DND-41 (cell line): ENCODE data around the gene NBPF6.
"Not testable (repeated sequence)": the region's sequence is repeated elsewhere in the genome, so short reads cannot be mapped to it uniquely, and the experiment has no call there.

Experiments
- EZH2 ChIP-seq: IDR thresholded peaks from 3 replicates; pipeline ENCODE4 v1.6.1; 2012; ENCODE audit warnings: borderline replicate concordance, low read depth, mild to moderate bottlenecking, moderate library complexity, low read length, inconsistent platforms; ENCODE audit not compliant: severe bottlenecking
- TF ChIP-seq, protein P1 (sequence below): IDR thresholded peaks from 2 replicates; pipeline ENCODE4 v1.5.1; 2012; ENCODE audit warnings: borderline replicate concordance, low read length, moderate library complexity, mild to moderate bottlenecking; ENCODE audit not compliant: poor library complexity, severe bottlenecking; ENCODE audit errors: extremely low read depth

DNA sequence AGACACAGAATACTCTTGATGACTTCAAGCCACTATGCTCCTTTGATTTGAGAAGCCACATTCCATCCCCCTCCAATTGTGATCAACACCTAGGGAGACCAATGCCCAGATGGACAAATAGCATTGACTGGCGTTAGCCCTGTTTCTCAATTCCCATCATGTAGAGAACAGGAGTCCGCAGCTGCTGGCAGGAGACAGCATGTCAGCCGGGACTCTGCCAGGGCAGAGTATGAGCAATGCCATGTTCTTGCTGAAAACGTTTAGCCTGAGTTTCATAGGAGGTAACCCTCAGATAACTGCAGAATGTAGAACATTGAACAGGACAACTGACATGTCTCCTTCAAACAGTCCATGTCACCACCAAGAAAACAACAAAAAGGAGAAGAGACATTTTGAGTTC is 20.6 kb downstream of the NBPF6 start:
- TF ChIP-seq, protein P1, sequence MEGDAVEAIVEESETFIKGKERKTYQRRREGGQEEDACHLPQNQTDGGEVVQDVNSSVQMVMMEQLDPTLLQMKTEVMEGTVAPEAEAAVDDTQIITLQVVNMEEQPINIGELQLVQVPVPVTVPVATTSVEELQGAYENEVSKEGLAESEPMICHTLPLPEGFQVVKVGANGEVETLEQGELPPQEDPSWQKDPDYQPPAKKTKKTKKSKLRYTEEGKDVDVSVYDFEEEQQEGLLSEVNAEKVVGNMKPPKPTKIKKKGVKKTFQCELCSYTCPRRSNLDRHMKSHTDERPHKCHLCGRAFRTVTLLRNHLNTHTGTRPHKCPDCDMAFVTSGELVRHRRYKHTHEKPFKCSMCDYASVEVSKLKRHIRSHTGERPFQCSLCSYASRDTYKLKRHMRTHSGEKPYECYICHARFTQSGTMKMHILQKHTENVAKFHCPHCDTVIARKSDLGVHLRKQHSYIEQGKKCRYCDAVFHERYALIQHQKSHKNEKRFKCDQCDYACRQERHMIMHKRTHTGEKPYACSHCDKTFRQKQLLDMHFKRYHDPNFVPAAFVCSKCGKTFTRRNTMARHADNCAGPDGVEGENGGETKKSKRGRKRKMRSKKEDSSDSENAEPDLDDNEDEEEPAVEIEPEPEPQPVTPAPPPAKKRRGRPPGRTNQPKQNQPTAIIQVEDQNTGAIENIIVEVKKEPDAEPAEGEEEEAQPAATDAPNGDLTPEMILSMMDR: not testable (repeated sequence)
- not testable (repeated sequence) for TF ChIP-seq EZH2
